Endothelial cell of umbilical vein (primary cell): ENCODE results near the gene TASOR. TPM values are rescaled to one million over a fixed set of nuclear protein-coding genes. Genes with fewer than 3 reads are reported as not detected.
A peak's percentile ranks its signal among the peaks of the same experiment; 100 is the strongest.

Experiments used
- BruUV-seq: library from RNA; stranded (reverse); fragments of 400-500 nt; replicated peaks from 2 replicates; lab custom pipeline; 2021; lab: Mats Ljungman, UMichigan
- CTCF ChIA-PET: fragments of 300-600, 350-600 bp; sonication (Branson Sonifier 250); formaldehyde crosslinking; loops from one replicate; lab custom pipeline; 2021; ENCODE audit warnings: antibody characterized with exemption, inconsistent platforms; lab: Charles Lee
- POLR2A ChIA-PET: fragments of 300-600, 350-600 bp; sonication (Branson Sonifier 250); formaldehyde crosslinking; loops from one replicate; lab custom pipeline; 2021; ENCODE audit warnings: antibody characterized with exemption, inconsistent platforms; lab: Charles Lee
- DNase-seq: peaks from one replicate; pipeline ENCODE4 v3.0.0-alpha.2; 2011; ENCODE audit warnings: low read depth, low spot score
- FAIRE-seq: peaks from 2 replicates; lab custom pipeline; 2011; peaks lifted over from hg19 to GRCh38; lab: Jason Lieb, UNC
- H2AFZ ChIP-seq: 2 replicates; pipeline ENCODE4 v1.6.0; 2012; ENCODE audit warnings: low read depth, low read length, control low read depth, inconsistent platforms
- H3K27ac ChIP-seq: 2 replicates; pipeline ENCODE4 v1.5.1; 2011; ENCODE audit warnings: low read depth, mild to moderate bottlenecking, control low read depth, low read length, moderate library complexity; ENCODE audit not compliant: insufficient read depth
- H3K27me3 ChIP-seq, 2 experiments: 2 replicates each; pipeline versions ENCODE4 v1.6.0 to v1.6.1; 2011; ENCODE audit warnings: low read length in 2 of 2, mixed read lengths in 1 of 2; ENCODE audit not compliant: control insufficient read depth in 2 of 2, insufficient read depth in 2 of 2
- H3K36me3 ChIP-seq, 2 experiments: 2 replicates in 1 of 2; 3 replicates in 1 of 2; pipeline ENCODE4 v1.5.1; 2011; ENCODE audit warnings: low read length in 2 of 2, mild to moderate bottlenecking in 1 of 2, moderate library complexity in 1 of 2; ENCODE audit not compliant: control insufficient read depth in 2 of 2, insufficient read depth in 2 of 2; ENCODE audit errors: extremely low read depth in 1 of 2
- H3K4me1 ChIP-seq: 3 replicates; pipeline ENCODE4 v1.5.1; 2011; ENCODE audit warnings: mild to moderate bottlenecking, low read length; ENCODE audit not compliant: control insufficient read depth, insufficient read depth; ENCODE audit errors: extremely low read depth
- H3K4me2 ChIP-seq: 2 replicates; pipeline ENCODE4 v1.6.1; 2011; ENCODE audit warnings: low read length, control low read depth, mixed read lengths; ENCODE audit not compliant: insufficient read depth
- H3K4me3 ChIP-seq, 3 experiments: fragments of 200-600 bp in 1 of 3; sonication (generic), shearing (Covaris generic) in 1 of 3; replicated peaks in 1 of 3; 2 replicates each; pipeline ENCODE4 v1.5.1; 2011 to 2016; ENCODE audit warnings: control low read depth in 3 of 3, low read length in 3 of 3, mild to moderate bottlenecking in 2 of 3, inconsistent platforms in 1 of 3, low read depth in 1 of 3, moderate library complexity in 1 of 3; ENCODE audit not compliant: insufficient read depth in 1 of 3
- H3K79me2 ChIP-seq: 2 replicates; pipeline ENCODE4 v1.6.0; 2012; ENCODE audit warnings: low read length, inconsistent platforms; ENCODE audit not compliant: control insufficient read depth, insufficient read depth
- H3K9ac ChIP-seq: replicated peaks from 2 replicates; pipeline ENCODE3; 2011; ENCODE audit warnings: low read length, control low read depth; ENCODE audit not compliant: insufficient read depth; ENCODE audit errors: extremely low read depth
- H3K9me1 ChIP-seq: replicated peaks from 3 replicates; pipeline ENCODE4 v1.6.0; 2011; ENCODE audit warnings: mild to moderate bottlenecking, low read length; ENCODE audit not compliant: control insufficient read depth, insufficient read depth; ENCODE audit errors: extremely low read depth
- H3K9me3 ChIP-seq: replicated peaks from 2 replicates; pipeline ENCODE4 v1.5.1; 2012; ENCODE audit warnings: low read length, inconsistent platforms; ENCODE audit not compliant: control insufficient read depth, insufficient read depth
- H4K20me1 ChIP-seq: replicated peaks from 2 replicates; pipeline ENCODE3; 2011; ENCODE audit warnings: mild to moderate bottlenecking, low read length; ENCODE audit not compliant: control insufficient read depth, insufficient read depth; ENCODE audit errors: extremely low read depth
- CTCF ChIP-seq, 2 donors: IDR thresholded peaks; 1 replicate in 1 of 2; 2 replicates in 1 of 2; pipeline ENCODE4 v1.5.1; 2011; ENCODE audit warnings: low read length in 2 of 2, mild to moderate bottlenecking in 2 of 2, moderate library complexity in 2 of 2, control low read depth in 1 of 2, inconsistent platforms in 1 of 2, low read depth in 1 of 2; ENCODE audit not compliant: insufficient read depth in 1 of 2; ENCODE audit errors: extremely low read depth in 1 of 2
- FOS ChIP-seq: IDR thresholded peaks from 2 replicates; pipeline ENCODE4 v1.6.1; 2011; ENCODE audit warnings: mild to moderate bottlenecking, low read length, moderate library complexity, borderline replicate concordance; ENCODE audit not compliant: insufficient read depth
- MAX ChIP-seq: IDR thresholded peaks from 2 replicates; pipeline ENCODE4 v1.6.1; 2011; ENCODE audit not compliant: insufficient read depth, insufficient read length
- MYC ChIP-seq: IDR thresholded peaks from one replicate; pipeline ENCODE4 v1.6.1; 2011; ENCODE audit warnings: mild to moderate bottlenecking, low read depth, low read length
- POLR2A ChIP-seq: IDR thresholded peaks from 2 replicates; pipeline ENCODE4 v1.6.1; 2012; ENCODE audit warnings: low read depth, mild to moderate bottlenecking, control low read depth, low read length
- dilution Hi-C: fragments of 300-500 bp; cut with MboI; formaldehyde crosslinking; loops from one replicate; pipeline ENCODE4 v1.15.0; 2019; ENCODE audit warnings: low sequenced_read_pairs; ENCODE audit not compliant: extremely low pct_ligation_motif_present
- intact Hi-C: fragments of 100-400 bp; cut with micrococcal nuclease; formaldehyde crosslinking; loops from one replicate; pipeline ENCODE4 v1.10.0; 2022
- polyA plus RNA-seq, 4 experiments: library from polyadenylated mRNA; depleted of rRNA in 3 of 4; stranded (reverse) in 3 of 4; unstranded in 1 of 4; fragments of >200 nt; gene quantifications; 2 replicates each; pipeline versions ENCODE4 v1.2.1 to v1.2.3, GENCODE V29; 2011 to 2012; ENCODE audit warnings: missing spikeins in 1 of 4
- total RNA-seq: library from RNA; stranded (reverse); gene quantifications from 2 replicates; pipeline ENCODE4 v1.2.3, GENCODE V29; 2021

TASOR gene
- total and polyA plus RNA-seq, 2 donors (not counting 3 experiments of a cell fraction or from before 2014, with no cell fraction given): 11.2 to 44.5 TPM

GRCh38 chr3:56704706-56705105 lies 21.6 kb upstream of the TASOR start:
- ChIA-PET POLR2A (no interaction called here), CTCF (interaction anchor here (1.2 to 5.5 kb wide), 5 partner anchors 78 to 284 kb away, joined by 3 to 249 read pairs (median 3); partner anchors contain the start of gene ARHGEF3)
- Histone ChIP-seq H2AFZ (no peak overlapping the region), H3K9me1 (no peaks in the 10 kb centered on the region), H3K4me3 (no peak overlapping the region), H3K9ac (no peak overlapping the region), H3K36me3 (no peaks in the 10 kb centered on the region), H3K9me3 (no peaks in the 10 kb centered on the region), H3K4me1 (no peaks in the 10 kb centered on the region), H3K27me3 (no peaks in the 10 kb centered on the region), H3K27ac (no peak overlapping the region), H3K4me2 (no peak overlapping the region), H4K20me1 (no peaks in the 10 kb centered on the region), H3K79me2 (no peaks in the 10 kb centered on the region)
- dilution Hi-C loops: no loop called here
- intact Hi-C loops: loop anchor here (5.0 kb wide), 1 partner anchor 218 kb away; no protein-coding TSS in a partner anchor
- TF ChIP-seq CTCF (IDR thresholded peaks at IDR 0.05; ENCODE audit: extremely low read depth in 1 of 2, insufficient read depth in 1 of 2, low read depth in 1 of 2, low read length in 2 of 2) (no peak), FOS (no peak)
- FAIRE-seq (no peak), DNase-seq (no peak)
- BruUV-seq: no TSS peak

GRCh38 chr3:56702490-56703315 lies 19.6 kb upstream of the TASOR start:
- Histone ChIP-seq H3K9me3 (no peaks in the 10 kb centered on the region), H4K20me1 (no peaks in the 10 kb centered on the region), H3K4me1 (no peaks in the 10 kb centered on the region), H3K9ac (no peak overlapping the region), H3K4me2 (no peak overlapping the region), H3K4me3 (no peak overlapping the region), H3K36me3 (no peaks in the 10 kb centered on the region), H3K79me2 (no peaks in the 10 kb centered on the region), H3K9me1 (no peaks in the 10 kb centered on the region), H3K27me3 (no peaks in the 10 kb centered on the region), H2AFZ (no peak overlapping the region), H3K27ac (no peak overlapping the region)
- intact Hi-C loops: loop anchor here (1.0 to 5.0 kb wide), 4 partner anchors 97 to 287 kb away; no protein-coding TSS in a partner anchor
- FAIRE-seq: peak; percentile 64
- peak; percentile 66 for DNase-seq
- ChIA-PET CTCF (interaction anchor here (0.6 to 5.5 kb wide), 40 partner anchors 8 to 389 kb away, joined by 3 to 249 read pairs (median 4); partner anchors contain the start of gene ARHGEF3), POLR2A (no interaction called here)
- dilution Hi-C loops: no loop called here
- BruUV-seq: no TSS peak
- TF ChIP-seq CTCF (IDR thresholded peaks at IDR 0.05; ENCODE audit: extremely low read depth in 1 of 2, insufficient read depth in 1 of 2, low read depth in 1 of 2, low read length in 2 of 2) (peak; percentile 56 to 61), POLR2A (no peak), MAX (no peak), MYC (no peak)
